GM18505 (cell line): ENCODE data around the gene SYT17.
A peak's percentile ranks its signal among the peaks of the same experiment; 100 is the strongest.

ENCODE experiments used
- ATAC-seq: cut with Tn5 transposase; IDR thresholded peaks from one replicate; pipeline ENCODE4 v1.9.1; 2021; ENCODE audit not compliant: unreplicated experiment
- POLR2A ChIP-seq: IDR thresholded peaks from 4 replicates; pipeline ENCODE4 v1.6.1; 2011; ENCODE audit warnings: borderline replicate concordance; ENCODE audit not compliant: insufficient read depth, insufficient read length; ENCODE audit errors: extremely low read depth

SYT17 gene

GRCh38 chr16:19286827-19287226 lies 118.8 kb downstream of the SYT17 start:
- no peak for TF ChIP-seq POLR2A
- no peak for ATAC-seq

GRCh38 chr16:19287241-19287640 lies 119.2 kb downstream of the SYT17 start:
- no peak for ATAC-seq
- no peak for TF ChIP-seq POLR2A

DNA sequence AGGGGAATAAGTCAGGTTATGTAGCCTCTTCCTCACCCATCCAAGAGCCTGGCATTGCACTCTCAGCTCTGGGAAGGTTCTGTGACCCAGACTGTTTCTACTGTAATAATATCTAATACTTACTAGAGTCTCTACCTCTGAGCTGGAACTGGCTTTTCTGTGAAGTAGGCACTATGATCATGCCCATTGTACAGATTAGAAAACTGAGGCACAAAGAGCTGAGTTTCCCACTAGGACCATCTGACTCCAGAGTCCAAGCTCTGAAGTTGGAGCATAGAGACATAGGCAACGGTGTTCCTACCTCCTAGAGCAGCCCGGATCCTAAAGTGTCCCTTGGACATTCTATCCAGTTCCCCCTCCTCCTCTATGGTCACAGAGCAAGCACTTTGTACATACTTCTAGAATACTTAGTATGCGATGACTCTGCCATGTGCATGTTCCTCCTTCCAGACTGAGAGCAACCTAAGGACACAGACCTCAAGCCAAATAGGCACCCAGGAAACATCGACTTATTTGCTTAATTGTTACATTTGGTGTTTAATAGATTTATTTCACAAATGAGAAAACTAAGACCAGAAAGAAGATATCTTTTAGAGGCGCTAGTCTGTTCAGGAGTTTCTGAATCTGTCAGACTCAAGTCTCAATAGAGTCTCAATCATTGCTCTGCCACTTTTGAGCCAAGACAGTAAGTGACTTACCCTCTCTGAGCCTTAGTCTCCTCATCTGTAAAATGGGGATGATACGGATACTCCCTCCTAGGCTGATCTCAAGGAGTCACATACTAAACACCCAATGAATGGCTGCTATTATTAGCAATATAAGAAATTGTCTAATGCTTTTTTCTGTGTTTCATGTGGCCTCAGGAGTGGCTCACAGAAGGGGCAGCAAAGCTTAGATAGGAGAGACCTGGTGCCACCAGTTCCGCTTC lies 121.1 kb downstream of the SYT17 start:
- TF ChIP-seq POLR2A = no peak
- ATAC-seq = no peak

- no peak for TF ChIP-seq POLR2A
- ATAC-seq = no peak
Measured at GRCh38 chr16:19289811-19290485, 121.9 kb downstream of the SYT17 start.

- ATAC-seq = no peak
- TF ChIP-seq POLR2A = no peak
Measured at GRCh38 chr16:19290860-19291259, 122.8 kb downstream of the SYT17 start.

- no peak for ATAC-seq
- no peak for TF ChIP-seq POLR2A
Measured at GRCh38 chr16:19291475-19291874, 123.4 kb downstream of the SYT17 start.

GRCh38 chr16:19292186-19292585 lies 124.1 kb downstream of the SYT17 start:
- TF ChIP-seq POLR2A = no peak
- ATAC-seq = no peak

DNA sequence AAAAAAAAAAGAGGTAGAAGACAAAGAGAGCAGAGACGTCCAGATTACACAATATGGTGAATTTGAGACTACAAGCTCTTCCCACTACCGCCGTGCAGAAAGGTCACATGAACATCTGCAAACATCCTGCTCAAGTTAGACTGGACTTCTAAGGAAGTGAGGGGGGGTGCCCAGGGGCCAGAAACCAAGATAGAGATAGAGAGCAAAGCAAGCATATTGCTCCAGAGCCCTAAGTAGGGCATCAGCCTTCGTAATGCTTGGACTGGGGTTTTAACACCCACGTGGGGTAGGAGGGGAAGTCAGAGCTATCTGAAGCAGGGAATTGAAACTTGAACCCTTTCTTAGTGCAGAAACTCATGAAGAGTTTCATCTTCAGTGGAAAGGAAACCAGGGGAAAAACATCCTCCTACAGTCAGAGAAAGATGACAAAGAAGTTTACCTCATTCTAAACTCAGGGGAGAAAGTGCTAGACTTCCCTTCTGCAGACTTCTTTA lies 126.2 kb downstream of the SYT17 start:
- peak; percentile 84 for ATAC-seq
- TF ChIP-seq POLR2A = no peak

GRCh38 chr16:19295393-19295792 lies 127.4 kb downstream of the SYT17 start:
- no peak for TF ChIP-seq POLR2A

GRCh38 chr16:19297454-19297853 lies 129.4 kb downstream of the SYT17 start:
- TF ChIP-seq POLR2A = no peak
- no peak for ATAC-seq

More at GRCh38 chr16:19295393-19295792, 127.4 kb downstream of the SYT17 start:
- ATAC-seq = no peak

DNA sequence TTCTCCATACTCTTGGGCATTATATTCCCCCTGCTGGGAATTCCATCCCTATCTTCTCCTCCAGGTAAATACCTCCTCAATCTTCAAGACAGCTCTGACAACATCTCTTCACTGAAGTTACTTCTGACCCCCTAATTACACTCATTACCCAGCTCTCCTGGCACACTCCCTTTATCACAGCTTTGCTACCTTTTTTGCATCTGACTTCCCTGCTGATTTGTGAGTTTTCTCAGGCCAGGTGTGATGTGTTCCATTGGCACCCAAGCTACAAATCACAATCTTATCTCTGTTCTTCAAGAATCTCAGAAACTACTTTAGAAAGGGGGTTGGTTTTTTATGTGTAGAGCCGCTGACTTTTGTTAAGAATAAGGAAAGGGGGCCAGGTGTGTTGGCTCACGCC lies 131.5 kb downstream of the SYT17 start:
- TF ChIP-seq POLR2A = no peak
- ATAC-seq = no peak

GRCh38 chr16:19301931-19302330 lies 133.9 kb downstream of the SYT17 start:
- TF ChIP-seq POLR2A = no peak
- ATAC-seq = no peak

DNA sequence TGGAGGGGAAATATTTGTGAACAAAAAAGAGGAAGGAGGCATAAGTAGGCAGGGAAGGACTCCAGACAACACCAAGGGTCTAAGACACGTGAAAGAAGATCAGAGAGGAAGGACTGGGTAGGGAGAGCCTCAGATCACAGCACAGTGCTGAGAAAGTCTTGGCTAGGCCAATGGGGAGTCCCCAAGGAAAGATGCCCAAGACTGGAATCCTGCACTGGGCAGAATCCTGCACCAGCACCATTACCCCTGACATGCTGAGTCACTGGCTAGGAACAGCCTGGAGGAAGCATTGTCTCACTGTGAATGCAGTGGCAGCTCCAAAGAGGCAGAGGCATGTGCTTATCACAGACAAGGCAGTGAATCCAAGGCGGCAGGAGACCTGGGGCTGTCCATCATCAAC lies 136.7 kb downstream of the SYT17 start:
- TF ChIP-seq POLR2A = no peak
- ATAC-seq = no peak

DNA sequence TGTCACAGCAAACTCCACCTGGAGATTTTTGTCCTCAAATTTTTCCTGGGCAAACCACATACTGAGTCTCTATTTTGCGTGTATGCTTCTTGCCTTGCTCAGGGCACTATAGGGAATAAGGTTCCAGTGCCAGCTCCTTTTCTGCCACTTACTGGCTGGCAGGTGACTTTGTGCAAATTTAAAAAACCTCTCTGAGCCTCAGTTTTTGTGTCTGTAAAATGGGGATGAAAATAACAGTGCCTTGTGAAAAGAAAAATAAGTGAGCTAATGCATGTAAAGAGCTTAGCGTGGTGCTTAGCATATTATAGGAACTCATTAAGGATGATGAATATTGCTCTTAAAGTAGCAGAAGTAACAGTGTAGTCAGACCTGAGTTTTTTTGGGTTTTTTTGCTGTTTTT lies 137.4 kb downstream of the SYT17 start:
- TF ChIP-seq POLR2A = no peak
- no peak for ATAC-seq

DNA sequence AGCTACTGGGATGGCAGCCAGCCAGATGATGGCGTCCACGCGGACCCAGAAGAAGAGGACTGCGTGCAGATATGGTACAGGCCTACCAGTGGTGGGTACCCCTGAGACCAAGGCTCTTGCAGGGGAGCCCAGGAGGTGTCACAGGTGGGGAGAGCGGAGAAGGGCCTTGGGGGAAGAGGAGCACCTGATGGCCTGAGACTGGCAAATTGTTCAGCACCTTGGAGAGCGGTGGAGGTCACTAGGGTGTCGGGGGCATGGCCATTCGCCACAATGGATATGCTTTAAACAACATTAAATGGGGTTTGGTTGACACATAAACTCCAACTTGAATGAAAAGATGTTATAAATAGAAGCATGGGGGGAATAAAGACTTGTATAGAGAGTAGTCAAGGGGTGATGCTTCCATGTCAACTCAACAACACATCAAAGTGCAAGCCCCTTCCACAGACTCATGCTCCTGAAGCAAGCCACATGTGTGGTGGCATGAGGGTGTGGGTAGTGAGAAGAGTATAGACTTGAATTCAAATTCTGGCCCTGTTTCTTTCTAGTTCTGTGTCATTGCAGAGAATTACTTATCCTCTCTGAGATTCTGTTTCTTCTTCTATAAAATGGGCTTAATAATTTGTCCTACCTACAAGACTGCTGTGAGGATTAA lies 139.7 kb downstream of the SYT17 start:
- TF ChIP-seq POLR2A = no peak
- no peak for ATAC-seq
